NCI-H2196 treated with DMSO at 0.1 percent for 48 hours (cell line): ENCODE results near the gene ETV5.
"Not testable (repeated sequence)": the region's sequence is repeated elsewhere in the genome, so short reads cannot be mapped to it uniquely, and the experiment has no call there.

Experiments
- DNase-seq: peaks from one replicate; lab custom pipeline; 2025; ENCODE audit not compliant: unreplicated experiment; lab: John Stamatoyannopoulos, UW

The ETV5 gene

DNA sequence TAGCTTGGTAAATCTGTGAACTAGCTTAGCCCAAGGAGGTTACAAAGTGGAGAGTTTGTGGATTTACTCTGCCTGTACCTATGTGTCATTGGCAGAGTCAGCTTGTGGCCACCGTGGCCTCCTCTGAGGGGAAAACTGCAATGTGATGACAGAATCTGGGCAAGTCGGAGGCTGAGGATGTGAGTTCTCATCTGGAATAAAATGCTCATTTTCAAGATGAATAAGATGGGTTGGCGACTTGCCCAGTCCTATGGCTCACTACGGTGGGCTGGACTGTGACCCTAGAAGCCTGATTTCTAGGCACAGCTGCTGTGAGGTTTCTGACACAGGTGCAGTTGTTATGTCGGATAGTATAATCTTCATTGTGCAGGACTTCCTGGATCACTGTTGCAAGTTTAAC lies 83.7 kb downstream of the ETV5 start:
- no peak for DNase-seq

GRCh38 chr3:186024210-186024609 lies 84.7 kb downstream of the ETV5 start:
- DNase-seq = no peak

- no peak for DNase-seq
Observed at GRCh38 chr3:186022931-186023330, 86.0 kb downstream of the ETV5 start.

DNA sequence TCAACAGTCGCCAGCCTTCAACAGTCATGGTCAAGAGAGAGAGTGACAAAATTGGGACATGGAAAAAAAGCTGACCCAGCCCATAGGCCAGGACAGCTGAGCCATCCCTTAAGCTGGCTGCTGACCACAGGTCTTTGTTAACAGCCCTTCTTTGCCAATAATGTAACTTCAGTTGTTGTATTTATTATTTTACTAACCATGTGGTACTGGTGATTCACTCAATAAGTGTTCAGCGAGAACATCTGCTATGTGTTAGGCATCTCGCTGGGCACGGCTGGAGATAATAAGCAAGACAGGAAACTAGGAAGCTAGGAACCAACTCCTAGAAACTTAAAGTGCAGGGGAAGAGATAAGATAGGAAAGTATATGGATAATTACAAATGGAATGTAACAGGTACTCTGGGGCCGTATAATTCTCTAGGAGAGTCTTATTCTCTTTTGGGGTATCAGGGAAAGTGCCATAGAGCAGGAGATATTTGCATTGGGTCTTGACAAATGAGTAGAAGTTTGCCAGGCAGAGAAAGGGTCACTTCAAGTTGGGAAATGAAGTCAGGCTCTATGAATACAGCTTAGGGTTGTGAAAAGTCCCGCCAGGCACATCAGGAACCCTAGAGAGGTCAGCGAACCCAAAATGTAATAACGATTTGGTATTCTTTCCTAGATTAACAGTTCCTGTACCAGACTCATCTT lies 87.1 kb downstream of the ETV5 start:
- DNase-seq = no peak

GRCh38 chr3:186021250-186021649 lies 87.6 kb downstream of the ETV5 start:
- DNase-seq = not testable (repeated sequence)

GRCh38 chr3:186019288-186019687 lies 89.6 kb downstream of the ETV5 start:
- not testable (repeated sequence) for DNase-seq

DNA sequence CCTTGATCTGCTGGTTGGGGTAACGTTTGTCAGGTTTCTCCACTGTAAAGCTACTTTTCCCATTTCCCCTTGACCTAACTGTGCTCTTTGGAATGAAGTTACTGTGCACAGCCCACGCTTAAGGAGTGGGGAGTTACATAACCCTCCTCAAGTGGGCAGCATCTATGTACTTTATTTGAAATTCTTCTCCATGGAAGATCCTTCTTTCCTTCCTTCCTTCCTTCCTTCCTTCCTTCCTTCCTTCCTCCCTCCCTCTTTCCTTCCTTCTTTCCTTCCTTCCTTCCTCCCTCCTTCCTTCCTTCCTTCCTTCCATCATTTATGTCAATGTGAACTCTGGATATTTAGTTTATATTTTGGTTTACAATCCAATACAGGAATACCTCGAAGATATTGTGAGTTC lies 94.0 kb downstream of the ETV5 start:
- DNase-seq = no peak

GRCh38 chr3:186013312-186013711 lies 95.6 kb downstream of the ETV5 start:
- DNase-seq = no peak

GRCh38 chr3:186012137-186012536 lies 96.8 kb downstream of the ETV5 start:
- DNase-seq = no peak

DNA sequence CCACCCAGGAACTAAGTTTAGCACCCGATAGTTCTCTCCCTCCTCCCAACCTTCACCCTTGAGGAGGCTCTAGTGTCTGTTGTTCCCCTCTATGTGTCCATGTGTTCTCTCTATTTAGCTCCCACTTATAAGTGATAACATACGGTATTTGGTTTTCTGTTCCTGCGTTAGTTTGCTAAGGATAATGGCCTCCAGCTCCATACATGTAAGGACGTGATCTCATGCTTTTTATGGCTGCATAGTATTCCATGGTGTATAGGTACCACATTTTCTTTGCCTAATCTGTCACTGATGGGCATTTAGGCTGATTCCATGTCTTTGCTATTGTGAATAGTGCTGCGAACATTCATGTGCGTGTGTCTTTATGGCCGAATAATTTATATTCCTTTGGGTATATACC lies 104.2 kb downstream of the ETV5 start:
- no peak for DNase-seq

GRCh38 chr3:186004209-186004608 lies 104.7 kb downstream of the ETV5 start:
- DNase-seq = no peak

GRCh38 chr3:186003610-186004009 lies 105.3 kb downstream of the ETV5 start:
- no peak for DNase-seq

GRCh38 chr3:186002884-186003472 lies 105.9 kb downstream of the ETV5 start:
- DNase-seq = no peak

DNA sequence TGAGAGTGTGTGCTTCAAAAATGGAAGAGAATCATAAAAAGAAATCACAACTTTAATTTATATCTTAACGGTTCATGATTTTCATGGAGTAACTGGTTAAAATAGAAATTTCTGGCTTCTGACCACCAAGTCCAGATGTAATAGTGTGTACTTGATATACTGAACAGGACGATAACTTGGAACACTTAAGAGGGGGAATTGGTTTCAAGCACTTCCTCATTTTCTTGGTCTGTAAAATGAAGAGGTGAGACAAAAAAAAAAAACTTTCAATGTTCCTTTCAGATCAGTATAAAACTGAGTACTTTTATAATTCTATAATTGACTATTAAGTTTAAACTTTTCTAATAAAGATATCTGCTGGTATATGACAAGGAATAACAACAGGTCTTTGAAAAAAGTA lies 107.0 kb downstream of the ETV5 start:
- no peak for DNase-seq

- no peak for DNase-seq
Observed at GRCh38 chr3:185999221-185999620, 109.7 kb downstream of the ETV5 start.

GRCh38 chr3:185998136-185998535 lies 110.8 kb downstream of the ETV5 start:
- no peak for DNase-seq

DNA sequence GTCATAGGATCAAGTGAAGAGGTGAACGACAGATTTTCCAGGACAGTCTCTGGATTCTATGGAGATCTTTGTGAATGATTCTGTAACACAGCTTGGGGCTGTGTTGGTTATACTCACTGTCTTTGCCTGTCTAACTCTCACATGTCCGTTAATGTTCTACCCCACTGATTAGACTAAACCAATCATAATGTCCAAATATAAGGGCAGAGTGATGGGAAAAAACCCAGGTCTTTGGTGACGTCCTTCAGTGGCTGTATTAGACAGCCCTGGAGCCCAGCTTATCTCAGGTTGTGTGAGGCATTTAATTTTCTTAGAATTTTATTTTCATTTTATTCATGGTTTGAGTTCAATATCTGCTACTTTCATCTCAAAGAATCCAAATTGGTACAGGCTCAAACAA lies 111.8 kb downstream of the ETV5 start:
- no peak for DNase-seq
